Measurements from ENCODE around the gene PDK1.
"Not testable (repeated sequence)": the region's sequence is repeated elsewhere in the genome, so short reads cannot be mapped to it uniquely, and the experiment has no call there.

The PDK1 gene

DNA sequence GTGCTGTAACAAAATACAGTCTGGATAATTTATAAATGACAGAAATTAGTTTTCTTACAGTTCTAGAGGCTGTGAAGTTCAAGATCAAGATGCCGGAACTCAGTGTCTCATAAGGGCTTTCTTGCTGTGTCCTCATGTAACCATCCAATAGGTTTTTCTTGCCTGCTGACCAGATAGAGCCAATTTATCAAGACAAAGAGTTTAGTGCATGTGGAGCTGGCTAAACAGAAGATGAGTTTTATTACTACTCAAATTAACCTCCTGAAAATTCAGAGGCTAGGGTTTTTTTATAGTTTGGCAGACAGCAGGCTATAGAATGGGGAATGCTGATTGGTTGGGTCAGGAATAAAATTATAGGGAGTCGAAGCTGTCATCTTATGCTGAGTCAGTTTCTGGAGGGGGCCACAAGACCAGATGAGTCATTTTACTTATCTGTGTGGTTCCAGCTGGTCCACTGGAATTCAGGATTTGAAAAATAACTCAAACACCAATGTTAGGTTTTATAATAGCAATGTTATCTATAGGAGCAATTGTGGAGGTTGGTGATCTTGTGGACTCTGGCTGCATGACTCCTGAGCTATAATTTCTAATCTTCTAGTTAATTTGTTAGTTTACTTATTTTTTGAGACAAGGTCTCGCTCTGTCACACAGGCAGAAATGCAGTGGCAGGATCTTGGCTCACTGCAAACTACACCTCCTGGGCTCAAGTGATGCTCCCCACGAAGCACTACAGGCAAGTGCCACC lies 3.2 kb upstream of the PDK1 start:
- no peak for DNase-seq

- DNase-seq = no peak
Measured at GRCh38 chr2:172554352-172555271, 1.3 kb upstream of the PDK1 start.

GRCh38 chr2:172555272-172555521 lies 693 bp upstream of the PDK1 start:
- no peak for DNase-seq

GRCh38 chr2:172556284-172557033 lies 569 bp downstream of the PDK1 start:
- DNase-seq = no peak

DNA sequence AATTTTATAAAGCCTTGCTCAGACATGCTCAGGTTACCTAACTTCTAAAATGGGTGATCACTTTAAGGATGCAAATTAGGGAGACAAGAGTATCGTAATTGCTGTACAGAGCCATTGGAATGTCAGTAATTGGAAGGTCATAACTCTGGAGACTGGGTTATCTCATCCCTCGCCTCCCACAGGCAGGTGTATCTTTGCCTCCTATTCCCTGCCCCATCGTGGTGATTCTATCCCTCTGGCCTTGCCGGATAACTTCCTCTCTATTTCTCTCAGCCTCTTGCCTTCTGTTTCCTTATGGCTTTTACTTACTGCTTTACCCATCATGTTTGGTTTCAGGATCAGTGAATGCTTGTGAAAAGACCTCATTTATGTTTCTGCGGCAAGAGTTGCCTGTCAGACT lies 2.5 kb downstream of the PDK1 start:
- no peak for DNase-seq

GRCh38 chr2:172560721-172561120 lies 4.8 kb downstream of the PDK1 start:
- no peak for DNase-seq

DNA sequence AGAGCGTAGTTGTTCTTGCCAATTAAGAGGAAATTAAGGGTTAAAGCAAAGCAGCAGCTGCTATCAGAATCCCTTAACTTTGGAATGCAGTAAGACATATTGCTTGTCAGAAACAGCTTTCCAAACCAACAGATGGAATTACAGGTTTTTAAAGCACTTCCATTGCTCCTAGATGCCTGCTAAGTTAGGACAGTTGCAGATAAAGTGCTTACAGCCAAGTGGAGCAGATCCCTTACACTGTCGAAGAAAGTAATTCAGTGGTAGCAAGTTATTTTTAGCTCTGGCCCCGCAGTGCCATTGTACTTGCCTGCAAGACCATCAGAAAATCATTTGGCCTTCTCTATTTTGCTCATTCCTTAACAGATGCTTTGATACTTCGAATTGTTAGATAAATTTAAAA lies 5.4 kb downstream of the PDK1 start:
- DNase-seq = no peak

DNA sequence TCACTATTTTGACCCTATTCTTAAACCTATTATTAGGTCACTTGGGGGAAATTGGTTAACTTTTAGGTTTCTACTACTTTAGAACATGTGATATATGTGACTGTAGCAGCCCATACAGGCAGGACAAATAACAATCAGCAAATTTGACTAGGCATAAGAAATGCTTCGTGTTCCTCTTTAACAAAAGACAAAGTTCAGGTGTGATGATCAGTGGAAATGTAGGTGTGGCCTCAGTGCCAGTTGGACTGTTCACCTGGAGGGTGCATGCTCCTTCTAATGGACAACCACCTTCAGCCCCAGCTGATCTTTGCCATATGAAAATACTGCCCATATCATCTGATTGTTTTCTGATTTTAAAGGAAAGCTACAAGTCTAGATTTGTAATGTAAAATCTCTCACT lies 6.4 kb downstream of the PDK1 start:
- no peak for DNase-seq

GRCh38 chr2:172564376-172564775 lies 8.5 kb downstream of the PDK1 start:
- DNase-seq = no peak

- DNase-seq = no peak
Measured at GRCh38 chr2:172571245-172571644, 15.4 kb downstream of the PDK1 start.

DNA sequence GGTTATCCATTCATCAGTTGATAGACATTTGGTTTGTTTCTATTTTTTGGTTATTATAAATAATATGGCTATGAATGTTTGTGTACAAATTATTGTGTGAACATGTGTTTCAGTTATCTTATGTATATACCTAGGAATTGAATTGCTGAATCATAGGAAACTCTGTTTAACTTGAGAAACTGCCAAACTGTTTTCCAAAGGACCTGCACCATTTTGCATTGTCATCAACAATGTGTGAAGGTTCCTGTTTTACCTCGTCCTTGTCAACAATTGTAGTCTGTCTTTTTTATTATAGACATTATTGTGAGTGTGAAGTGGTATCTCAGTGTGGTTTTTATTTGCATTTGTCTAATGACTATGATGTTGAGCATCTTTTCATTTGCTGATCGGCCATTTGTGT lies 17.1 kb downstream of the PDK1 start:
- DNase-seq = no peak

- DNase-seq = no peak
Measured at GRCh38 chr2:172574965-172575364, 19.1 kb downstream of the PDK1 start.

- DNase-seq = no peak
Measured at GRCh38 chr2:172578054-172578453, 22.2 kb downstream of the PDK1 start.

- no peak for DNase-seq
Measured at GRCh38 chr2:172578860-172579512, 23.1 kb downstream of the PDK1 start.

DNA sequence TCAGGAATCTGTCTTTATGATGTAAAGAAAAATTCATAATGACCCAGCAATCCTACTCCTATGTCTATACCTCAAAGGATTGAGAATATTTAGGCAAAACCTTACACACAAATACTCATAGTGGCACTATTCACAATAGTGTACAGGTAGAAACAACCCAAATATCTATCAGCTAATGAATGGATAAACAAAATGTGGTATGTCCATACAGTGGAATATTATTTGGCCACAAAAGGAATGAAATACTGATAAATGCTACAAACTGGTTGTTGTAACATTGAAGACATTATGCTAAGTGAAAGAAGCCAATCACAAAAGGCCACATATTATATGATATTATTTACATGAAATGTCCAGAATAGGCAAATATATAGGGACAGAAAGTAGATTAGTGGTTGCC lies 24.7 kb downstream of the PDK1 start:
- no peak for DNase-seq

DNA sequence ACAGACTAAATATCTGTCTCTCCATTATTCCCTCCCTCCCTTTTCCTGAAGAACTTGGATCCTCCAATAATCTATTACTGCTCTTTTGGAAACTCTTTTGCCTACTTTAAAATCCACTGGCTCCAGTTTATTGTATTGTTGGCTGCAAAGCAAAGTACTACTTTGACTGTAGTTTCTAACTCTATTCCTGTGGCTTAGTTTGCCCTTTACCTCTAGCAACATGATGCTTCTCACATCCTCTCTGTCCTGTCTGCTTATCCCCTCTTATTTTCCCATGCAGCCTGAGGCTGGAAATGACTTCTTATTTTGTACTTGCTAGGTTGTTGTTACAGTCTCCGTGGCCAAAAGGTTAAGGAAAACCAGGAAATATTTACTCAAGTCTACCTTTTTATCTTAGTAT lies 26.8 kb downstream of the PDK1 start:
- DNase-seq = no peak

DNA sequence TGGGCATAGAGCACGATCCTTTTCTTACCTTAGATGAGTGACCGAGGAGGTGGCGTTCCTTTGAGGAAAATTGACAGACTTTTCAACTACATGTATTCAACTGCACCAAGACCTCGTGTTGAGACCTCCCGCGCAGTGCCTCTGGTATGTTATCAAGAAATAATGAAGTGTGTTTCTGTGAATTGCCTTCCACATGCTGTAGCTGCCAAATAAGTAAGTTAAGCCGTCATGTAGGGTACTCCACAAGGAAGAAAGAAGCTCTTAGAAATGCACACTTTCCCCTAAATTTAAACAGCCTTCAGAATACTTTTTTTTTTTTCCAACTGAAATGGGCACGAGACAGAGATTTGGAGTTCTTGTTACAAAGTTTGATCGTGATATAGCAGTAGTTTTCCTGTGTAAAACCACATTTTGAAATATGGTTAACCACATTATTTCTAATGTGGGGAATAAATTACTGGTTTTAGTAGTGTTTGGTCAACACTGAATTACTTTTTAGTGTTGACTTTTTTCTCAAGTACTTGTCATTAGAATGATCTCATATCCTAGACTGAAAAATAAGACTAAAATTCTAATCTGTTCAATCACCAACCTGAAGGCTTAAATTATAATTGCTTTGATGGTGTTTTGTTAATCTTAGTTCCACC lies 30.5 kb downstream of the PDK1 start:
- DNase-seq = no peak

DNA sequence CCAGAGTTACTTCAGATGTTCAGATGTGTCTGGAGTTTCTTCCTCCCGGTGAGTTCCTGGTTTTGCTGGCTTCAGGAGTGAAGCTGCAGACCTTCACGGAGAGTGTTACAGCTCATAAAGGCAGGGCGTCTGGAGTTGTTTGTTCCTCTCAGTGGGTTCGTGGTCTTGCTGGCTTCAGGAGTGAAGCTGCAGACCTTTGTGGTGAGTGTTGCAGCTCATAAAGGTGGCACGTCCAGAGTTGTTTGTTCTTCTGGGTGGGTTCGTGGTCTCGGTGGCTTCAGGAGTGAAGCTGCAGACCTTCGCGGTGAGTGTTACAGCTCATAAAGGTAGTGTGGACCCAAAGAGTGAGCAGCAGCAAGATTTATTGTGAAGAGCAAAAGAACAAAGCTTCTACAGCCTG lies 31.3 kb downstream of the PDK1 start:
- not testable (repeated sequence) for DNase-seq

DNA sequence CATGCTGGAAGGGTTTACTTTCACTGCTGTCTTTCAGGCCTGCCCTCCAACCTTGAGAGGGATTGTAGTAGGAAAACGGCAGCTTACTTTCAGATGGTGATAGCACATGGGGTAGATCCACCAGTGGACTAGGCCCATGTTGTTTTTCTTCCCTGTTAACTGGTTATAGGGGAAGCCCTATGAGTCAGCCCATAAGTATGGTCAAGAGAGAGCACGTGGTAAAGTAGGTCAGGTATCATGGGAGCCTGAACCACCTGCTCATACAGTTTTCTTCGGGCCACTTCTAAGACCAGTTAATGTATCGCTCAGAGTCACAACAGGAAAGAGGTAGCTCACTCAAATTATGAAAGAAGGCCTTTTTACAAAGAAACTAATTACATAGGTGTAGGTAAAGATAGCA lies 33.0 kb downstream of the PDK1 start:
- no peak for DNase-seq

DNA sequence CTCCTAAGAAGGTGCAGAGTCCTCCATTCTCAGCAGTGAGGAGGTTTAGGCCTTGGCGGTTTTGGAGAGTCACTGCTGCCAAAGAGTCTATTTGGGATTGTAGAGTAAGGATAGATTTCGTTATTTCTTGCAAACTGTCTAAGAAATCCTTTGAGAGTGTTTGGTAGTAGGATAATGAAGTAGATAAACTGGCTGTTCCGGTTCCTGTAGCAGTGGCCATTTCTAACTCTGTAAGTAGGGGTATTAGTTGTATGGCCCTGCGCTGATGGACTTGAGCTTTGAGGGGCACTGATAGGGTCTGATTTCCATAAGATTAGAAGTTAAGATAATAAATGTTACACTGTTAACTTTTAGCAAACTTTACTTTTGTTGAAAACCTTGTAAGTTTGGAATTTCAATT lies 35.5 kb downstream of the PDK1 start:
- DNase-seq = not testable (repeated sequence)

DNA sequence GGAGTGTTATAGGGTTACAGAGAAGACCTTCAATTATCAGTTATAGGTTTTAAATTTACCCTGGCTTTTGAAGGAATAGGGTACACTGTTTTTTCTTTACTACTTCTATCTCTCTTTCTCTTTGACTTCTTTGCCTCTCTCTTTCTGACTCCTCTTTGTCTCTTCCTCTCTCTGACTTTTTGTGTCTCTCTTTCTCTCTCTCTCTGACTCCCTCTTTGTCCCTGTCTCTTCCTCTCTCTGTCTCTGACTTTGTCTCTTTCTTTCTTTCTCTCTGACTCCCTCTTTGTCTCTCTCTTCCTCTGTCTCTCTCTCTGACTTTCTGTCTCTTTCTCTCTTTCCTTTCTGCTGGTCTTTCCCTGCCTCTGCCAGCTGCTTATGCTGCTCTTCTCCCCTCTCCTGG lies 36.3 kb downstream of the PDK1 start:
- DNase-seq = not testable (repeated sequence)

GRCh38 chr2:172596776-172597175 lies 40.9 kb downstream of the PDK1 start:
- no peak for DNase-seq

All from midbrain (tissue), 1 donor.